ENCODE measurements around the gene TSHB.
"Not testable (repeated sequence)": the region's sequence is repeated elsewhere in the genome, so short reads cannot be mapped to it uniquely, and the experiment has no call there.

Gene TSHB

GRCh38 chr1:115029526-115029925 is at the start of gene TSHB:
Gene TSHB (plus strand): TSS chr1:115029826. CDS start chr1:115033363, 3,537 bp downstream.
- DNase-seq, result no peak

GRCh38 chr1:114982251-114982650 is 47.4 kb upstream of the TSHB start:
- DNase-seq, result no peak

GRCh38 chr1:114986286-114986685 is 43.3 kb upstream of the TSHB start:
- no peak for DNase-seq

GRCh38 chr1:114988095-114988494 is 41.5 kb upstream of the TSHB start:
- no peak for DNase-seq

- no peak for DNase-seq
Measured at GRCh38 chr1:114997510-114998289, 31.9 kb upstream of the TSHB start.

- no peak for DNase-seq
Measured at GRCh38 chr1:115006191-115006590, 23.4 kb upstream of the TSHB start.

- no peak for DNase-seq
Measured at GRCh38 chr1:115012006-115012405, 17.6 kb upstream of the TSHB start.

GRCh38 chr1:115012434-115012833 is 17.2 kb upstream of the TSHB start:
- no peak for DNase-seq

- no peak for DNase-seq
Measured at GRCh38 chr1:115013792-115014191, 15.8 kb upstream of the TSHB start.

GRCh38 chr1:115019549-115019948 is 10.1 kb upstream of the TSHB start:
- not testable (repeated sequence) for DNase-seq

GRCh38 chr1:115021145-115021544 is 8.5 kb upstream of the TSHB start:
- DNase-seq, result no peak

- no peak for DNase-seq
Measured at GRCh38 chr1:115023593-115023992, 6.0 kb upstream of the TSHB start.

- no peak for DNase-seq
Measured at GRCh38 chr1:115031595-115031994, 2.0 kb downstream of the TSHB start.

GRCh38 chr1:115035652-115036051 is 6.0 kb downstream of the TSHB start:
- no peak for DNase-seq

GRCh38 chr1:115036814-115037507 is 7.3 kb downstream of the TSHB start:
- DNase-seq, result no peak

GRCh38 chr1:115040501-115040900 is 10.9 kb downstream of the TSHB start:
- no peak for DNase-seq

GRCh38 chr1:115041654-115042053 is 12.0 kb downstream of the TSHB start:
- no peak for DNase-seq

- DNase-seq, result no peak
Measured at GRCh38 chr1:115046751-115047150, 17.1 kb downstream of the TSHB start.

- no peak for DNase-seq
Measured at GRCh38 chr1:115051850-115052249, 22.2 kb downstream of the TSHB start.

- DNase-seq, result peak; percentile 36
Measured at GRCh38 chr1:115052454-115053083, 22.9 kb downstream of the TSHB start.

GRCh38 chr1:115056395-115056798 is 26.8 kb downstream of the TSHB start:
- DNase-seq, result no peak

- DNase-seq, result no peak
Measured at GRCh38 chr1:115057661-115058254, 28.1 kb downstream of the TSHB start.

- no peak for DNase-seq
Measured at GRCh38 chr1:115059316-115059715, 29.7 kb downstream of the TSHB start.

GRCh38 chr1:115060501-115060900 is 30.9 kb downstream of the TSHB start:
- DNase-seq, result no peak

Data from stimulated activated CD4-positive, alpha-beta T cell treated with anti-CD3 and anti-CD28 coated beads, Interleukin-12 subunit alpha, Interleukin-12 subunit beta, amount 100 ng/mL, for 4 hours (primary cell).